GM21423 (cell line): ENCODE data around the gene USP34.
"Not testable (repeated sequence)": the region's sequence is repeated elsewhere in the genome, so short reads cannot be mapped to it uniquely, and the experiment has no call there.

Experiments used
- ATAC-seq: cut with Tn5 transposase; IDR thresholded peaks from one replicate; pipeline ENCODE4 v1.9.1; 2021; ENCODE audit warnings: mild to moderate bottlenecking, moderate library complexity; ENCODE audit not compliant: unreplicated experiment

The USP34 gene

DNA sequence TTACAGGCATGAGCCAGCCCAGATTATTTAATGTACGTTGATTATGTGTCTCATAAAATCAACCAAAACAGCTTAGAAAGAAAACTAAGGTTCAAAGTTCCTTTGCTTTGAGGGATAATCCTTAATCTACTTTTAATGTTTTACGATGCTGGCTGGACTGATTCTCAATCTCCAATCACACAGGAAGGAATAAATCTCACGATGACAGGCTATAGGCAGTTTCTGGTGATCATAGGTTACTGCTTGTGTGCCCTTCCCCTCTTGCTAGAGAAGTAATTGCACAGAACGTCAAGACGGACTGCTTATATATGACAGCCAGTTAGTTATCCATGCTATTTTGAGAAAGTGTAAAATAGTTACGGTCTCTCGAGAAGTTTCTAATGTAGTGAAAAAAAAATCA, 265.8 kb downstream of the USP34 start:
- no peak for ATAC-seq

DNA sequence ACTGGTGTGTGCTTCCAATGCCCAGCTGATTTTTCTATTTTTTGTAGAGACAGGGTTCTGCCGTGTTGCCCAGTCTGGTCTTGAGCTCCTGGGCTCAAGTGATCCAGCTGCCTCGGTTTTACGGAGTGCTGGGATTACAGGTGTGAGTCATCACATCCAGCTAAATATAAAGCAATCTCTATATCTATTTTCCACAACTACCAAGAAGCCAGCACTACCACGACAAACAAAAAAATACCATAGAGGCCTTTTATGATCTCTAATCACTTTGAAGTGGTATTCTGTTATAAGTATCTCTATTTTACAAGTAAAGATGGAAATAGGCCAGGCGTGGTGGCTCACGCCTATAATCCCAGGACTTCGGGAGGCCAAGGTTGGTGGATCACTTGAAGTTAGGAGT, 274.2 kb downstream of the USP34 start:
- ATAC-seq = no peak

DNA sequence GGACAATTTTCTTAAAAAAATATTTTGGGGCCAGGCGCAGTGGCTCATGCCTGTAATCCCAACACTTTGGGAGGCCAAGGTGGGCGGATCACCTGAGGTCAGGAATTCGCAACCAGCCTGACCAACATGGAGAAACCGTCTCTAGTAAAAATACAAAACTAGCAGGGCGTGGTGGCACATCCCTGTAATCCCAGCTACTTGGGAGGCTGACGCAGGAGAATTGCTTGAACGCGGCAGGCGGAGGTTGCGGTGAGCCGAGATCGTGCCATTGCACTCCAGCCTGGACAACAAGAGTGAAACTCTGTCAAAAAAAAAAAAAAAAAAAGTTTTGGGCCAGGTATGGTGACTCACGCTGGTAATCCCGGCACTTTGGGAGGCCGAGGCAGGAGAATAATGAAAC, 276.2 kb downstream of the USP34 start:
- not testable (repeated sequence) for ATAC-seq

DNA sequence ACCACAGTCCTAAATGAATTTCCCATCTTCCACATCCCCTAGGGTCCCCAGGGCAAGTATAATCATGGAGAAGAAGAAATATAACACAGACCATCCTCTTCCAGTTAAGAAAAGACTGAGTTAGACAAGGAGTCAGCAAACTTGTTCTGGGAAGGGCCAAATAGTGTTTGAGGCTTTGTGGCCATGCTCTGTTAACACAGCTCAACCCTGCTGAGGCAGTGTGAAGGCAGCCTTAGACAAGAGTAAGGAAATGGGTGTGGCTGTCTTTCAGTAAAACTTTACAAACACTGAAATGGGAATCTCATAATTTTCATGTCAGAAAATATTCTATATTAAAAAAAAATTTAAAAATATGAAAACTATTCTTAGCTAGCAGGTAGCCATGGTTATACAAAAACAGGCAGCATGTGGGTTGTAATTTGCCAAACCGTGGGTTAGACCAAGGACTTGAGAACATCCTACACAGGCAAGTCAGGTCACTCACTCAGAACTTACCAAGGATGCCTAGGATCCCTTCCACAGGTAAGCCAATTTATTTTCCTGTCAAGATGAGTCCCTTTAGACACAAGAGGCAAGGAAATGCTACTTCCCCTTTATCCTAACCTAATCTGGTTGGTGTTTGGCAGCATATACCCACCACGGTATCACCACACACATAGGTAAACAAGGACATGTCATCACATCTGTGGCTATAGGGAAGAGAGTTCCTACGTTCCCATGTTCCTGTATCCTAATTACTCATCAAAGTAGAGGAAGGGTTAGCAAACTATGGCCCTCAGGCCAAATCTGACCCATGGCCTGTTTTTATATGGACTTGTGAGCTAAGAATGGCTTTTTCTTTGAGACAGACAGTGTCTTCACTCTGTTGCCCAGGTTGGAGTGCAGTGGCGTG, 277.0 kb downstream of the USP34 start:
- no peak for ATAC-seq

DNA sequence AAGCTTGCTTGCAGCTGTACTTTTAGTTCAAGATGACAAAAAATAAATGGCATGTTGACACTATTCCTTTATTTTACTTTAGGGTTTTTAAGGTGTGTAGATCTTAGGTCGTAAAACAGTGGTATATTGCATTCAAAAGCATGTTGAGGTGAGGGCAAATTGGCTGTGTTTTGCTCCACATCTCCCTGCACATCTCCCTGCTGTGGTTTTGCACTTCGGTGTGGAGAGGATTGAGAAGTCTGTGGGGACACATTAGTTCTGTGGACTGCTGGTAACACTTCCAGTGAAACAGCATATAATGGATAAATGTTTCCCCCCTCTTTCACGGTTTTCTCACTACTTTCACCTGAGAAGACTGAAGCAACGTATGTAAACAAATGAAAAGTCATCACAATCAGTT, 283.8 kb downstream of the USP34 start:
- no peak for ATAC-seq

DNA sequence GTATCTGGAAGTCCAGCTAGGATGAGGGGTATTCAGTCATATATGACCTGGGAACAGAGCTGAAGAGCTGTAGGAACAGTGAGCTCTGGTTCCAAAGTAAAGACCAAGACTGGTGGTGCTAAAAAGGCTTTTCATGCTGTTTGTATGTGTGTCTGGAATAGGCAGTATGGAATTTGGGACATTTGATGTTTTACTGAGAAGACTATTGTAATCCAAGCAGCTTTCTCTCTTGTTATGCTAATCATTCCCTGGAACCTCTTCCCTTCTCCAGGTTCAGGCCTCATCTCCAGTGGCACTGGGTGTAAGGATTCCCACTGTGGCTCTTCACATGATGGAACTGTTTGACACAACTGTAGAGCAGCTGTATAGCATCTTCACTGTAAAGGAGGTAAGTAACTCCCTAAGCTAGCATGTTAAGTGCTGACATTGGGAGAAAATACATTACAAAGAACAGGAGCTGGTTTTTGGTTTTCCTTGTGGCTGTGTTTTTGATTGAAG, 285.6 kb downstream of the USP34 start:
- ATAC-seq = no peak

DNA sequence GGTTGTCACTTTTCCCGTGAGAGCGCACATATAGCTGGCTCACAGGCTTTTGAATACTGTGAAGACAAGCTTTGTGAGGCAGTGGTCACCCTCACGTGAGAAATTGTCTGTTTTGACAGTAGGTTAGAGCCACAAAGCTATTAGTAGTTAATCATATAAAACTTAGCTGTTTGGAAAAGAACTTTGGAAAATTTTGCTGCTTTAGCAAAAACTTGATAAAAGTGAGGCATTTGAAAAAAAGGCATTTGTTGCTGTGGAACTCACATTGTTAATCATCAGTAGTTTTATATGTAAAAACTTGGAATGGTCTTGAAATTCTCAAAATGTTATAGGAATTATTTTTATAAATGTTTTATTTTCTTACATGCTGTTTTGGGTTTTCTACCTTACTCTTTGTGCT, 286.6 kb downstream of the USP34 start:
- no peak for ATAC-seq

DNA sequence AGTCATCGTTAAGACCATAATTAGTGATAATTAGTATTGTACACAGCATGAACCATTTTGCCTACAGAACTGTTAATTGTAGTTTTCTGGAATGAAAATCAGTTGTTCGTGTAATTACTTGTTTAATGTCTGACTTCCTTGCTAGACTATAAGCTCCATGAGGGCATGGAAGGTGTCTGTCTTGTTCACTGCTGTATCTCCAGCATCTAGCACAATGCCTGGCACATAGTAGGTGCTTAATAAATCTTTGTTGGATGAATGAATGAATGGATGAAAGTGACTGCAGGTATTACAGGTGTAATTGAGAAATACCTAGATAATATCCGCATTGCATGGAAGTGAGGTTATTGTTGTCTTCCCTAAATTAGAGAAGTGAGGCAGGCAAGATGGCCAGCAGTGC, 287.1 kb downstream of the USP34 start:
- ATAC-seq = no peak

DNA sequence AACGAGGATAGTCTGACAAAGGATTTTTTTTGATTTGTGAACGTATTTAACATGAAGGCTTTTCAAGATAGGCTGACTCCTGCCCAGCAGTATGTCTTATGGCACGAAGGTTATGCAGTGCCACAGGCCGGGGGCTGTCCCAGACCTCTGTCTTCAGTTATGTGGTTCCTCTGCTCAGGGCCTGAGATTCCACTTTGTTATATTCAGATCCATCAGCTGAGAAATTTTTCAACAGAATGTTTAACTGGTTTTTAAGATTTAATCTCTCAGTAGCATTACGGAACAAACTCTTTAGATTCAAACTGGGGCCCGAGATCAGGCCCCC, 288.9 kb downstream of the USP34 start:
- ATAC-seq = no peak

DNA sequence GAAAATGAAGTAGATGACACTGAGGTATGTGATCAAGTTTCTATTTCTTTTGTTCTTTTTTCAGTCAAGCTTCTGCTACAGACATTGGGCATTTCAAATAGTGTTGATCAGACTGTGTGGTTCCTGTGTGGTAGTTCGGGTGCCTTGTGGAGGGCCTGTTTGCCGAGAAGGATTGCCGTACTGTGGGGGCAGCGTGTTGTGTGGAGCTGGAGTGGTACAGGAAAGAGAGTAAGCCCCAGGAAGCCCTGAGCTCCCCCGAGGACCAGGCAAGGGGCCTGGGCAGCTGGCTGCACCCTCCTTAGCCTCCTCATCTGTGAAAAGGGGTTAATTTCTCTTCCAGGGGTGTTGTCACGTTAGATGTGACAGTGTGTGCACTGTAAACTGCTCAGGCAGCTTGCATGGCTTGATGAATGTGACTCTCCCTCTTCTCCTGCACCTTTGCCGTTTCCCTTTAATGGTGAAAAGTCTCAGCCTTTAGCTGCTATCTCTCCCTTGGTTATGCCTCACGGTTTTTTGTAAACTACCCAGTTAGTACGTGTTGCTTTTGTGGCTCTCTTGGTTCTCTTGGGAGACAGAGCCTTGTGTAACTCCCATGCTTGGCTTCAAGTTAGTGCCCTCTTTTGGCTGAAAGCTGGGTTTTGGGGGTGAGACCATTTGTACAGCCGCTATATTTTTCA, 289.4 kb downstream of the USP34 start:
- ATAC-seq = no peak

DNA sequence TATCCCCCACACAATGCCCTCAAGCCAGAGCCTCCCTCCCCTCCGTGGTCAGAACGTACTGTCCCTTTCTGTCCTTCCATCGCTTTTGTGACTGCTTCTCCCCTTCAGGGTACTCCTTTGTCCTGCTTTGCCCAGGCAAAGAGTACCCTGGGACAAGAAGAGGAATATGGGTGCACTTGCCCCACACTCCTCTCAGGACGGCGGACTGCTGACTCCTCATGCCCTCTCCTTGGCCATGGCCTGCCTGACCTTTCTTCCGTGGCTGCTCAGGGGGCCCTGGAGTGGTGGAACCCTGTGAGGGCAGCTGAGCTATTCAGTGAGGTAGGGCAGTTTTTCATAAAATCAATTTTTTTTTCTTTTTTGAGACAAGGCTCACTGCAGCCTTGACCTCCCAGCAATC, 290.2 kb downstream of the USP34 start:
- ATAC-seq = no peak

DNA sequence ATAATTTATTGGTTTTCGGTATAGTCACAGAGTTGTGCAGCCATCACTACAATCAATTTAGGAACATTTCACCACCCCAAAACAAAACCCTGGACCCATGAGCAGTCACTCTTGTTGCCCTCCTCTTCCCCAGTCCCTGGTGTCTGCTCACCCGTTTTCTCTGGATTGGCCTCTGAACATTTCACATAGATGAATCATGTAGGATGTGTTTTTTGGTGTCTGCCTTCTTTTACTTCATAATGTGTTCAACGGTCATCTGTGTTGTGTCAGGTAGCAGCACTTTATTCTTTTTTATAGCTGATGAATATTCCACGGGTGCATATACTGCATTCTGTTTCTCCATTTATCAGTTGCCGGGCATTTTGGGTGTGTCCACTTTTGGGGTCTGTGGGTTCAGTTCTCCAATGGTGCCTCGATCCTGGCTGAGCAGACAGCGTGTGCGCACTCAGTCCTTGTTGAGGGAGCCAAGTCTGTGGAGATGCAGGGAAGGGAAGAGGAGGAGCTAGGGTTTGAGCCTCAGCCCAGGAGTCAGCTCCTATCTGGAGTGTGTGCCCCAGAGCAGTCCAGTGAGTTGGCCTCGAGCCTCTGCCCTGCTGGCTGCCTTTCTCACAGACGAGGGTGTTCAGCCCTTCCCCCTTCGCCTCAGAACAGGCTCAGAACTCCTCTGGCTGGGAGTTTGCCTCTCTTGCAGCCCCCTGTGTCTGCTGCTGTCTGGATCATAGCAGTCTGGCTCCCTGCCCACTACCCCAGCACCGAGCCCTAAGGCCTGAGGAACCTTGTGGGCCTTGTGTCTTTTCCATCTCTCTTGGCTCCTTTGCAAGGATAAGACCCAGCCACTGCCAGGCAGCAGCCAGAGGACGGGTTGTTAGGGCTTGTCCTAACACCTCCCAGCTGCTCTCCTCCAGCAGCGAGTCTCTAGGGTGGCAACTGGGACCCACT, 290.9 kb downstream of the USP34 start:
- ATAC-seq = no peak

DNA sequence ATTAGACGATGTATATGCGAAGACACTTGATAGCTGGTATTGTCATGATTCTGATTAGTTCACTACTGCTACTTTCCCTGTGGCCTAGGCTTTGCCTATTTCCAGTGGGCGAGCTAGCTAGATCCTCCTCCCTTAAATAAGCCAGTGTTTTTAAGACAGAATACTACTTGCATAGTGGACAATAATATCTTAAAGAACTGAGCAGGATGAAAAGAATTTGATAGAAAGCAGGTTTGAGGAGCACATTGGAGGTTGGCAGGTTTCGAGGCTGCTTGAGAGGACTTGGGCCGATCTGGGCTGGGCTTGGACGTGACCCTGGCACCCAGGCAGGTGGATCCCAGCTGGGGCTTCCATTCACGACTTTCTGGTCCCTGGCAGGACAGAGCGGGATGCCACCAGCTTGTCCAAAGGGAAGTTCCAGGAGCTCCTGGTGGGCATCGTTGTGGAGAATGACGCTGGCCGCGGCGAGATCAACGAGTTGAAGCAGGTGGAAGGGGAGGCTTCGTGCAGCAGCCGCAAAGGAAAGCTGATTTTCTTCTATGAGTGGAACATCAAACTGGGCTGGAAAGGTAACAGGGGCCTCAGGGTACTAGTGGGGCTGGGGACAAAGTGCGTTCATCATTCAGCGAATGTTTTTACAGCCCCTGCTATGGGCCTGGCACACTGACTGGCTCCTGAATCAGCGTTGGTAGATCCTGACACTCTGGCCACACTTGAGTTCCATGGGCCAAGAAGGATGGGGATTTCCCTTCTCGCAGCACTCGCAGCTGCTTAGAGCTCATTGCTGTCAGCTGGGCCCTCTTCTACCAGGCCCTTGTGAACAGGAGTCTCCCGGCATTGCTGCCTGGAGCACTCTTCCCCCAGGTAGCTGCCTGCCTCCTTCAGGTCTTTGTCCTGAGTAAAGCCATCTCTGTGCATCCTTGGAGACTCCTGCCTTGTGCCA, 292.0 kb downstream of the USP34 start:
- no peak for ATAC-seq

DNA sequence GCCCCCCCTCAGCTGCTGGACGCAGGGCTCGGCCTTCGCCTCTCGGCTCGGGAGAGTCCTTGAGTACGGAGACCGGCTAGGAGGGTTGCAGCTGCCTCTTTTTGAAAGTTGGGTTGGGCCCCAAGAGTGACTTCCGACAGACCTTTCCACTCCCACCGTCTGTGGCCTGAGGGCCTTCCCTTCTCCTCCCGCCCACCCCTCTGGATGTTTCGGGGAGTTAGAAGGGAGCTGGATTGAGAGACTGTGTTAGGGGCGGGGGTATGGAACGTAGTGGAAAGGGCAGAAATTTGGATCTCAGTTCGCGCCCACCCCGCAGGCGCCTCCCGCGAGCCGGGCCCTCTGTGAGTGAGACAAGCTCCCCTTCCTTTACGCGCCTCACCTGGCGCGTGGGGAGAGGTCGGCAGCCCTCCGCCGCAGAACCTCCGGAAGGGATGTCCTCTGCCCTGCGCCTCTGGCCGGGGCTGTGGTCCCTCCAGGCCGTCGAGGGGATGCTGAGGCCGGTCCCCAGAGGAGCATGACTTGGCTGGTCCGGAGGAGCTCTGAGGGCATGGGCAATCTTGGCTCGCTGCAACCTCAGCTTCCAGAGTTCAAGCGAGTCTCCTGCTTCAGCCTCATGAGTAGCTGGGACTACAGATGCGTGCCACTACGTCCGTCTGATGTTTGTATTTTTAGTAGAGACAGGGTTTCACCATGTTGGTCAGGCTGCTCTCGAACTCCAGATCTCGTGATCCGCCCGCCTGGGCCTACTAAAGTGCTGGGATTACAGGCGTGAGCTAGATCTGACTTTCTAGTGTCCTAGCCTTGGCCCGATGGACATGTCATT, 292.9 kb downstream of the USP34 start:
- ATAC-seq = peak; percentile 25

DNA sequence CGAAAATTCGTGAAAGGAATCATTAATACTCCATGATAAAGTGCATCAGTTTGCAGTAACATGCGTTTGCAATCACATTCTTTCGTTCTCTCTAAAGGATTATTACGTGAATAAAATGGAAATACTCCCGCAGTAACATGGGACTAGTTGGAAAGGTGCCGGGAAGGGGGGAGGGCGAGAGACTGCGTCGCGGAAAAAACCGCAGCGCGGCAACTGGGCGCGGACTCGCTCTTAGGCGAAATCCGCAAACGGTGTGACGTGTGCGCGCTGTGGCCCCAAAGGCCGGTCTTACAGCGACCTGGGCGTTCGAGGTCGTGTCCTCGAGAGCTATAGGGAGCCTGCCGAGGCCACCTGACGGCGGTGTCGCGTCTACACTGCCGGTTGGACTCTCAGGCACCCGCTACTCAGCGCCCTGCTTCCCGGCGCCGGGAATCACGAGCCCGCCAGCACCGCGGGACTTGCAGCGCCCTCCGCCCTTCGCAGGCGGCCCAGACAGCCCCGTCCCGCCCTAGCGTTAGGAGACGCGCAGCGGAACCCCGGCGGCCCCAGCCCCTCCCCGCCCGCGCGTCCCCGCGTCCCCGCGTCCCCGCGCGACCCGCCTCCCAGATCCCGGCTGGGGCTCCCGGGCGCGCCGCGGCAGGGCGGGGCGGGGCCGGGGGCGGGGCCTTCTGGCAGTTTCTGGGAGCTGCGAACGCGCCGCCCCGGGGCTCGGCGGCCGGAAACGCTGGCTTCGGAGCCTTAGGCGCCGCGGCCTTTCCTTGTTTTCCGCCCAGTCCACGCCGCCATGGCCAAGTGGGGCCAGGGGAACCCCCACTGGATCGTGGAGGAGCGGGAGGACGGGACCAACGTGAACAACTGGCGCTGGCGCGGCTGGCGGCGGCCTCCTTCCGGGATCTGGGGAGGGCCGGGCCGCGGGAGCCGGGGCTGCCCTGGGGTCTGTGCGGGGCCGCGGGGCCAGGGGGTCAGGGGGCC, 293.8 kb downstream of the USP34 start:
- peak; percentile 80 for ATAC-seq

DNA sequence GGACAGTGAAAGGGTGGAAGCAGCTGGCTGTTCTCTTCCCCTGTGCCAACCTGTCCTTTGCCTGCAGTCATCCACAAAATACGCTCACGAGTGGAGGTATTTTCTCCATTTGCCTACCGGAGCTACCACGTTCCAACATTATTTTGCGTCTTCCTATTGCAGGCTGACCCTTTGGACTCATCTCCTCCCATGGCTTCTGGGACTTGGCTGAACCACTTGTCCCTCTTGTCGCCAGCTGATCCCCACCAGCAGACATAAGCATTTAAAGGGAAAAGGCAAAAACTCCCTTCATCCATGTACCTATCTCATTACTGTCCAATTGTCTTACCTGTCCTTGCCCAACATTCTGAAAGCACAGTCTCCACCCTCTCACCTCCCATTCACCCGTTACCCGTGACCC, 295.9 kb downstream of the USP34 start:
- no peak for ATAC-seq

DNA sequence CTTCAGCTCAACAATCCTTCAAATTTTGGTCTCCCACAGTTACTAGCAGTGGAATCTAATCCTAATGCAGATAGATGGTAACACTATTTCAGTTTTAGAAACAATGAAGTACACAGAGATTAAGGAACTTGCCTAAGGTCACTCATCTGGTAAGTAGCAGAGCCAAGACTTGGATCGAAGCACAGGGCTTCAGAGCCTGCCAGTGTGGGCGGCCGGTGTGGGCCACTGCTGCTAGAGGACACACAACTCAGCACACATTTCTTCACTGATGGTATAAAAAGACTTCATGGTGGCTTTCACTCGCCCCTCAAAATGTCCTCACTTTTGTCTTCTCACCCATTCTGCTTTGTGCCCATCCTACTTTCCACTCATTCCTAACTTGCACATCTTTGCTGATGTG, 297.8 kb downstream of the USP34 start:
- no peak for ATAC-seq

DNA sequence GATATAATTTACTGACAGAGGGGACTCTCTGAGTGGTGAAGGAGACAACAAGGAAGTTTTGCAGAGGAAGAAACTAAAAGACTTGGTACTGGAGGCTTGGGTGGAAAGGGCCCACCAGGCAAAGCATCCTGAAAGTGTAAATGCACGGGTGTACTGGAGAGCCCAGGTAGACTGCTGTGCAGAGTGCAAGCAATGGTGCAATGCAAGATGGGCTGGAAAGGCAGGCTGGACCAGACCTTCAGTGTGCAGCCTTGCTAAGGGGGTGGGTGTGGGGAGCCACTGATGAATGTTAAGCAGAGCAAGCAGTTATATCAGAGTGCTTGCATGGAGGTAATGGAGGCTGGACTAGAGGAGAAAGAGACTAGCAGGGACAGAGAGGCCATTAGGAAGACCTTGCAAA, 298.2 kb downstream of the USP34 start:
- no peak for ATAC-seq
